Psoas muscle (tissue), 8 donors: ENCODE results near the gene MAP6. TPM values are rescaled to one million over a fixed set of nuclear protein-coding genes. Genes with fewer than 3 reads are reported as not detected.

Experiments used
- ATAC-seq, 4 donors: fragments of 200-7000 bp; cut with Tn5 transposase; one replicate each; pipeline ENCODE4 v1.9.1; 2020; ENCODE audit warnings: moderate library complexity in 3 of 4, mild to moderate bottlenecking in 2 of 4
- DNase-seq, 2 donors: peaks; one replicate each; pipeline ENCODE4 v3.0.0-alpha.2; 2020
- H3K27ac ChIP-seq: fragments of 200-600 bp; one replicate; pipeline ENCODE4 v1.8.0; 2022
- H3K27me3 ChIP-seq, 3 donors: fragments of 200-600 bp in 1 of 3; one replicate each; pipeline versions ENCODE4 v1.6.1 to v1.8.0; 2013 to 2022; ENCODE audit warnings: low read length in 2 of 3, mild to moderate bottlenecking in 2 of 3, moderate library complexity in 1 of 3; ENCODE audit not compliant: insufficient read depth in 3 of 3
- H3K36me3 ChIP-seq, 2 donors: fragments of 200-600 bp in 1 of 2; one replicate each; pipeline versions ENCODE4 v1.6.1 to v1.8.0; 2013 to 2022; ENCODE audit warnings: low read depth in 1 of 2, mild to moderate bottlenecking in 1 of 2, moderate library complexity in 1 of 2; ENCODE audit not compliant: insufficient read depth in 1 of 2
- H3K4me1 ChIP-seq: fragments of 200-600 bp; one replicate; pipeline ENCODE4 v1.8.0; 2022
- H3K4me3 ChIP-seq: fragments of 200-600 bp; one replicate; pipeline ENCODE4 v1.8.0; 2022; ENCODE audit warnings: mild to moderate bottlenecking
- H3K9me3 ChIP-seq: fragments of 200-600 bp; one replicate; pipeline ENCODE4 v1.8.0; 2022
- CTCF ChIP-seq: fragments of 200-600 bp; IDR thresholded peaks from one replicate; pipeline ENCODE4 v1.8.0; 2022; ENCODE audit warnings: antibody characterized with exemption
- WGBS, 3 donors: extraction: QIAGEN DNeasy Blood & Tissue Kit; methylation state at CpG; one replicate each; pipeline versions ENCODE4 v1.1.6 to v1.1.7; 2013; 5-methylcytosine and 5-hydroxymethylcytosine counted together
- intact Hi-C, 2 donors: fragments of 100-400 bp; cut with DNase I; formaldehyde crosslinking; loops; one replicate each; pipeline versions ENCODE4 v1.11.0 to v1.14.2; 2022
- polyA plus RNA-seq, 3 donors: library from polyadenylated mRNA; stranded (reverse); fragments of 200-250 nt; gene quantifications; one replicate each; pipeline ENCODE4 v1.2.3, GENCODE V29; 2013
- total RNA-seq, 4 donors: library from RNA; stranded (reverse); fragmentation: NEBNext Ultra II Directional in 2 of 4; extraction: Animal tissue kit (Norgen Biotek cat#: 25700) in 2 of 4; gene quantifications; one replicate each; pipeline versions ENCODE4 v1.2.1 to v1.2.4, GENCODE V29; 2021 to 2023
- donor health status: healthy with polysubstance abuse.
- donor health status: DM: no; HTN: no; CAD: no; lungs with moderate emphysema.
- donor health status: Bipolar disorder and iron deficiency.
- donor health status: healthy.
- donor health status: DM: yes; HTN: yes; CAD: no.
- donor health status: DM: no; HTN: no; CAD: no.
- donor health status: DM: no; HTN: no; CAD: no.
- donor health status: DM: yes; HTN: yes; CAD: no.

Gene MAP6
- total and polyA plus RNA-seq, 7 donors: 0.14 to 0.56 (median 0.26) TPM

DNA sequence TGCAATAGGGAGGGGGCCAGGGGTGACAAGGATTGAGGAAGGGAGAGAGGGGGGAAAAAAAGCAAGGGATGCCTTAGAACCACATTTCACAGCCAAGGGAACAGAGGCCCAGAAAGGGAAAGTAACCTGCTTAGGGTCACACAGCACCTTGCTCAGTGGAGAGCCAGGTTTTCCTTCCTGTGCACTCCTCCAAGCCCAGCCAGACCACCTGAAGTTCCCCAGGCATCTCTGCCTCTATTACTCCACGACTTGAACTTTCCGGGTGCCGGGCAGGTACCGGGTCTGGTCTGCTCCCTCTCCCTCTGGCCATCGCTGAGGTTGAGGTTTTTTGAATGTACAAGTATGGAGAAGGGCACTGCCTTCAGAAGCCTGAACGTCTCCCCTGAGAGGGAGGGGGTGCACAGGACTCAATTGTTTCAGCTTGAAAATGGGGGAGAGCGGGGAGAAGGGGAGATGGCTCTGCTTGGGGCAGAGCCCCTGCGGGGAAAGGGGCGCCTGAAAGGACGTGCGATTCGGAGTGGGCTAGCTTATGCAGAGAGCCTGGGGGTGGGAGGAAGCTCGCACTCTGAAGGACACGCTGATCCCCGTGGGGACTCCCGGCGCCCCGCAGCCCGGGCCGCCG, 107.3 kb downstream of the MAP6 start:
- peak overlapping the region; percentile 99 for H3K4me3 ChIP-seq
- DNase-seq (no peak), ATAC-seq (no peak)
- no peaks in the 10 kb centered on the region for H3K27me3 ChIP-seq
- peaks cover 2 to 6% of the 10 kb centered on the region in 2 donors for H3K36me3 ChIP-seq
- H3K4me1 ChIP-seq: peaks cover 50% of the 10 kb centered on the region
- TF ChIP-seq CTCF: no peak
- no peaks in the 10 kb centered on the region for H3K9me3 ChIP-seq
- intact Hi-C loops: loop anchor here in 1 of 2 donors (10.0 kb wide), 1 partner anchor 143 kb away; no protein-coding TSS in a partner anchor
- peak overlapping the region; percentile 100 for H3K27ac ChIP-seq
- 19 to 25% (median 20%) methylated on average over 19 to 21 of the region's 21 CpGs for WGBS, 3 donors

GRCh38 chr11:75560644-75561043, 108.2 kb downstream of the MAP6 start:
- intact Hi-C loops: loop anchor here in 1 of 2 donors (10.0 kb wide), 1 partner anchor 144 kb away; no protein-coding TSS in a partner anchor

GRCh38 chr11:75558939-75559843, 109.6 kb downstream of the MAP6 start:
- WGBS, 3 donors: 31 to 39% (median 35%) methylated on average over 8 of the region's 8 CpGs
- DNase-seq: peak in 1 of 2 donors; percentile 62
- Histone ChIP-seq H3K9me3 (no peaks in the 10 kb centered on the region), H3K27ac (peak overlapping the region; percentile 71), H3K27me3 (no peaks in the 10 kb centered on the region), H3K36me3 (no peaks in the 10 kb centered on the region), H3K4me3 (peak overlapping the region; percentile 4), H3K4me1 (peaks cover 40% of the 10 kb centered on the region)
- TF ChIP-seq CTCF: no peak
- intact Hi-C loops: no loop called here
- no peak for ATAC-seq

More at GRCh38 chr11:75560644-75561043, 108.2 kb downstream of the MAP6 start:
- ATAC-seq (no peak), DNase-seq (no peak)
- H3K4me1 ChIP-seq: peaks cover 45% of the 10 kb centered on the region
- peak overlapping the region; percentile 71 for H3K27ac ChIP-seq
- no peaks in the 10 kb centered on the region for H3K36me3 ChIP-seq
- no peak overlapping the region for H3K4me3 ChIP-seq
- no peak for TF ChIP-seq CTCF
- no peaks in the 10 kb centered on the region for H3K9me3 ChIP-seq
- 63 to 68% (median 67%) methylated on average over 1 of the region's 1 CpG for WGBS, 3 donors
- H3K27me3 ChIP-seq: no peaks in the 10 kb centered on the region

DNA sequence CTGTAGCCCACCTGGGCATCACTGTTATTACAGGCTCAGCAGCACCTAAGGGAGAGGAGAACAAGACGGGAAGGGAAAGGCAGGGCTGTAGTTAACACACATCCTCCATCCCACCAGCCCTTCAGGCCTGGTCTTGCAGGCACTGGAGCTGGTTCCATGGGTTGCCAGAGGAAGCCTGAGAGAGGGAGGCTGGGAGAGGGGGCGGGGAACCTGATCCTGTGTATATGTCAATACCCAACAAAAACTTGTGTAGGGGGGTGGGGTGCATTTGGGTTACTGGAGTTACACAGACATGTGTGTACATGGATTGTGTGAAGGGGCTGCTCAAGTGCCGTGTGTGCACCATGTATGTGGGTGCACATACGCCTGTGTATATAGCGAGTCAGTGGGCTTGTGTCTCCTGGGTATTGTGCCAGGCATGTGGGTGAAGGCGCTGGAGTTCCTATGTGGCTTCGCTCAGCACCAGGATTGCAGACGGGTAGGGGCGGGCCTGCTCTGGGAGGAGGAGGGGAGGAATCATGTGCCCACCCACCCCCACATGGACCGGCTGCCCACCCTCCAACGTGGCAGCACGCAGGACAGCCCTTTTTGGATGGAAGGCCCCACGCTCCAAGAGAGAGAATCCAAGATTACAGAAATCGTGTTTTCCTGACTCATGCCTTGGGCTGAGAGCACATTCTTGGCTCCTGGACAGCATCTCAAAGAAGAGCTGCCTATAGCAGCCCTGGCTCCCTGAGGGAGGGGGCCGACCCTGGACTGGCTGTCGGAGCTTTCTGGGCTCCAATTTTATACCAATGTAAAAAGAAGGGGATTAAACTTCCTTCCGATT, 111.0 kb downstream of the MAP6 start:
- WGBS, 3 donors: 54 to 59% (median 58%) methylated on average over 17 of the region's 17 CpGs
- DNase-seq (peak in 1 of 2 donors; percentile 55), ATAC-seq (no peak)
- TF ChIP-seq CTCF: no peak
- Histone ChIP-seq H3K27me3 (no peaks in the 10 kb centered on the region), H3K4me3 (peak overlapping the region; percentile 4), H3K27ac (peak overlapping the region; percentile 71), H3K9me3 (no peaks in the 10 kb centered on the region), H3K36me3 (no peaks in the 10 kb centered on the region), H3K4me1 (peaks cover 42% of the 10 kb centered on the region)
- intact Hi-C loops: no loop called here
